ENCODE measurements around the gene ESRRG.
"Not testable (repeated sequence)": the region's sequence is repeated elsewhere in the genome, so short reads cannot be mapped to it uniquely, and the experiment has no call there.

ESRRG gene

GRCh38 chr1:216560527-216560926 lies 162.7 kb downstream of the ESRRG start:
- DNase-seq = no peak

GRCh38 chr1:216559359-216559758 lies 163.9 kb downstream of the ESRRG start:
- DNase-seq = no peak

GRCh38 chr1:216555653-216556052 lies 167.6 kb downstream of the ESRRG start:
- no peak for DNase-seq

GRCh38 chr1:216554934-216555333 lies 168.3 kb downstream of the ESRRG start:
- DNase-seq = no peak

GRCh38 chr1:216553766-216554165 lies 169.5 kb downstream of the ESRRG start:
- DNase-seq = no peak

GRCh38 chr1:216553040-216553439 lies 170.2 kb downstream of the ESRRG start:
- DNase-seq = no peak

- no peak for DNase-seq
These were observed 173.4 kb downstream of the ESRRG start for GRCh38 chr1:216549796-216550195.

GRCh38 chr1:216542741-216543140 lies 180.5 kb downstream of the ESRRG start:
- no peak for DNase-seq

GRCh38 chr1:216542263-216542662 lies 181.0 kb downstream of the ESRRG start:
- no peak for DNase-seq

- no peak for DNase-seq
These were observed 187.5 kb downstream of the ESRRG start for GRCh38 chr1:216535751-216536150.

GRCh38 chr1:216535059-216535458 lies 188.2 kb downstream of the ESRRG start:
- no peak for DNase-seq

GRCh38 chr1:216533776-216534175 lies 189.5 kb downstream of the ESRRG start:
- DNase-seq = no peak

GRCh38 chr1:216532251-216532798 lies 190.9 kb downstream of the ESRRG start:
- DNase-seq = no peak

- no peak for DNase-seq
These were observed 191.7 kb downstream of the ESRRG start for GRCh38 chr1:216531263-216532239.

GRCh38 chr1:216529851-216530250 lies 193.4 kb downstream of the ESRRG start:
- not testable (repeated sequence) for DNase-seq

GRCh38 chr1:216528816-216529215 lies 194.4 kb downstream of the ESRRG start:
- DNase-seq = no peak

GRCh38 chr1:216523449-216524190 lies 199.6 kb downstream of the ESRRG start:
- no peak for DNase-seq

GRCh38 chr1:216523043-216523442 lies 200.2 kb downstream of the ESRRG start:
- no peak for DNase-seq

- no peak for DNase-seq
These were observed 201.8 kb downstream of the ESRRG start for GRCh38 chr1:216521477-216521876.

- DNase-seq = no peak
These were observed 204.2 kb downstream of the ESRRG start for GRCh38 chr1:216518844-216519627.

- DNase-seq = no peak
These were observed 220.6 kb downstream of the ESRRG start for GRCh38 chr1:216502528-216503162.
